Adrenal gland (tissue), 12 donors: ENCODE results near the gene MRC1. TPM values are rescaled to one million over a fixed set of nuclear protein-coding genes. Genes with fewer than 3 reads are reported as not detected.
A peak's percentile ranks its signal among the peaks of the same experiment; 100 is the strongest.

Experiments
- DNase-seq, 7 donors: peaks; one replicate each; pipeline ENCODE4 v3.0.0-alpha.2; 2019 to 2020
- H3K27ac ChIP-seq, 5 donors: fragments of 200-600 bp; sonication (generic) in 4 of 5; 1 replicate in 3 of 5; 2 replicates in 2 of 5; pipeline versions ENCODE4 v1.5.1 to v1.8.0; 2016 to 2020; ENCODE audit warnings: mild to moderate bottlenecking in 1 of 5
- H3K27me3 ChIP-seq: fragments of 200-600 bp; 2 replicates; pipeline ENCODE4 v1.8.0; 2021
- H3K36me3 ChIP-seq, 2 donors: fragments of 200-600 bp; replicated peaks in 1 of 2; 1 replicate in 1 of 2; 2 replicates in 1 of 2; pipeline versions ENCODE4 v1.5.1 to v1.8.0; 2018 to 2022
- H3K4me1 ChIP-seq, 2 donors: fragments of 200-600 bp; replicated peaks in 1 of 2; 1 replicate in 1 of 2; 2 replicates in 1 of 2; pipeline versions ENCODE4 v1.5.1 to v1.8.0; 2018 to 2021
- H3K4me3 ChIP-seq, 4 donors: fragments of 200-600 bp; sonication (generic) in 3 of 4; one replicate each; pipeline ENCODE4 v1.5.1; 2016 to 2018
- H3K9me3 ChIP-seq, 3 donors: fragments of 200-600 bp; sonication (generic) in 1 of 3; replicated peaks in 1 of 3; 1 replicate in 2 of 3; 2 replicates in 1 of 3; pipeline versions ENCODE4 v1.5.1 to v1.8.0; 2016 to 2021
- POLR2A ChIP-seq, 2 donors: fragments of 450-650 bp; IDR thresholded peaks; one replicate each; pipeline ENCODE4 v1.6.1; 2017; ENCODE audit warnings: antibody characterized with exemption in 2 of 2, mild to moderate bottlenecking in 2 of 2, moderate library complexity in 1 of 2
- WGBS, 4 donors: extraction: QIAGEN DNeasy Blood & Tissue Kit in 2 of 4; methylation state at CpG; one replicate each; pipeline versions ENCODE4 v1.1.5 to v1.1.7; 2013 to 2017; 5-methylcytosine and 5-hydroxymethylcytosine counted together
- intact Hi-C, 2 donors: fragments of 100-400 bp; cut with DNase I; formaldehyde crosslinking; loops; one replicate each; pipeline versions ENCODE4 v1.14.1 to v1.15.0; 2022 to 2023
- polyA plus RNA-seq, 3 donors: library from polyadenylated mRNA; stranded (reverse); fragments of 200-250 nt in 2 of 3; fragments of 350-450 nt in 1 of 3; fragmentation: Illumina TruSeq in 1 of 3; extraction: RNeasy Lipid Tissue Mini Kit (QIAGEN cat#74804) in 1 of 3; gene quantifications; one replicate each; pipeline ENCODE4 v1.2.3, GENCODE V29; 2013 to 2014
- total RNA-seq, 9 donors: library from RNA; depleted of rRNA in 4 of 9; stranded (reverse); fragments of >200 nt in 4 of 9; fragments of 120-200 nt in 1 of 9; fragmentation: NEBNext Ultra II Directional in 1 of 9; extraction: Animal tissue kit (Norgen Biotek cat#: 25700) in 1 of 9; gene quantifications; one replicate each; pipeline versions ENCODE4 v1.1.0 to v1.2.4, GENCODE V29; 2013 to 2023
- TF ChIP-seq, protein P1 (sequence below), 6 experiments: fragments of 450-650 bp in 4 of 6; fragments of 200-600 bp in 2 of 6; sonication (generic) in 1 of 6; IDR thresholded peaks; 1 replicate in 5 of 6; 2 replicates in 1 of 6; pipeline versions ENCODE4 v1.5.1 to v1.8.0; 2016 to 2021; ENCODE audit warnings: antibody characterized with exemption in 6 of 6, mild to moderate bottlenecking in 2 of 6, moderate library complexity in 1 of 6
- donor health status: healthy with polysubstance abuse.
- donor health status: Bipolar disorder and iron deficiency.
- donor health status: DM: yes; HTN: yes; CAD: no.
- donor health status: DM: no; HTN: no; CAD: no.
- donor health status: DM: no; HTN: no; CAD: no.
- donor health status: DM: yes; HTN: yes; CAD: no.

MRC1 gene
- total and polyA plus RNA-seq, 12 donors, result 9.9 to 153 (median 85.0) TPM

DNA sequence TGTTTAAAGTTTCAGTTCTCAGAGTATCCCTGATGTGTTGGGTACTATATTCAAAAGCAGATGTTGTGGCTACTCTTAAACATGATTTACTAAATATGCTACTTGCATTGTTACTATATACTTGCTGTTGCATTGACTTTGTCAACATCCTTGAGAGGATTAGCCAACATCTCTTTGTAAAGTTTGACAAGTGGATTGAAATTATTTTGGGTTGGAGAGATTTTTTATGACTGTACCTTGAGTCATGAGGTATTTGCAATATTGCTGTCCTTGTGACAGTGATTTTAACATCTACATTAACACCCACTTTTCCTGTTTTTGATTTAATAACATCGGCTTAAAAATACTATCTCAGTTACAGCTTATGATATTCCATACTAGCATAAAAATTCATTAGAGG, 31.9 kb downstream of the MRC1 start:
- Histone ChIP-seq H3K9me3 (no peaks in the 10 kb centered on the region), H3K36me3 (no peaks in the 10 kb centered on the region), H3K4me1 (peaks cover 0 to 6% of the 10 kb centered on the region in 2 donors), H3K27ac (no peak overlapping the region), H3K27me3 (no peaks in the 10 kb centered on the region), H3K4me3 (no peak overlapping the region)
- intact Hi-C loops, result loop anchor here in 1 of 2 donors (10.0 kb wide), 2 partner anchors 374 to 824 kb away; no protein-coding TSS in a partner anchor
- no peak for TF ChIP-seq POLR2A (IDR thresholded peaks at IDR 0.05)
- TF ChIP-seq, protein P1, sequence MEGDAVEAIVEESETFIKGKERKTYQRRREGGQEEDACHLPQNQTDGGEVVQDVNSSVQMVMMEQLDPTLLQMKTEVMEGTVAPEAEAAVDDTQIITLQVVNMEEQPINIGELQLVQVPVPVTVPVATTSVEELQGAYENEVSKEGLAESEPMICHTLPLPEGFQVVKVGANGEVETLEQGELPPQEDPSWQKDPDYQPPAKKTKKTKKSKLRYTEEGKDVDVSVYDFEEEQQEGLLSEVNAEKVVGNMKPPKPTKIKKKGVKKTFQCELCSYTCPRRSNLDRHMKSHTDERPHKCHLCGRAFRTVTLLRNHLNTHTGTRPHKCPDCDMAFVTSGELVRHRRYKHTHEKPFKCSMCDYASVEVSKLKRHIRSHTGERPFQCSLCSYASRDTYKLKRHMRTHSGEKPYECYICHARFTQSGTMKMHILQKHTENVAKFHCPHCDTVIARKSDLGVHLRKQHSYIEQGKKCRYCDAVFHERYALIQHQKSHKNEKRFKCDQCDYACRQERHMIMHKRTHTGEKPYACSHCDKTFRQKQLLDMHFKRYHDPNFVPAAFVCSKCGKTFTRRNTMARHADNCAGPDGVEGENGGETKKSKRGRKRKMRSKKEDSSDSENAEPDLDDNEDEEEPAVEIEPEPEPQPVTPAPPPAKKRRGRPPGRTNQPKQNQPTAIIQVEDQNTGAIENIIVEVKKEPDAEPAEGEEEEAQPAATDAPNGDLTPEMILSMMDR (IDR thresholded peaks at IDR 0.05), result no peak
- DNase-seq, result no peak
- WGBS, 4 donors, result 57 to 76% (median 65%) methylated on average over 1 of the region's 1 CpG

DNA sequence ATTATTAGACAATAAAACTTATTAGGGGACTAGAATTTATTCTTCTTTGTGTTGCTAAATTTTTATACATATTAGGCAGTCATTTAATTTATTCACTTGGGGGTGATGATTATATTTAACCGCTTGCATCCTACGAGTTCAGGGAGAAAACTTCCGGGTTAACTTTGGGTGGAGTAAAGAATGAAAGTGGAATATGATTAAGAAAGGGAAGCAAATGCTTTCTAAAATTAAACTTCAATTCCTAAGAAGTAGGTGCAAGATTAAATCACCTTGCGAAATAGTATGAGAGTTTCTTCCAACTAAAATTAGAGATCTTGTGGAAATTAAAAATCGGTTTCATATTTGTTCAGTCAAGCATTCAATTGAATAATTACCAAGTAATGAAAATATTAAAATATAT, 33.5 kb downstream of the MRC1 start:
- Histone ChIP-seq H3K4me3 (no peak overlapping the region), H3K27me3 (no peaks in the 10 kb centered on the region), H3K36me3 (no peaks in the 10 kb centered on the region), H3K27ac (no peak overlapping the region), H3K4me1 (no peaks in the 10 kb centered on the region), H3K9me3 (no peaks in the 10 kb centered on the region)
- TF ChIP-seq POLR2A (IDR thresholded peaks at IDR 0.05), result no peak
- TF ChIP-seq, protein P1 (IDR thresholded peaks at IDR 0.05), result no peak
- intact Hi-C loops, result loop anchor here in 1 of 2 donors (10.0 kb wide), 2 partner anchors 372 to 822 kb away; no protein-coding TSS in a partner anchor
- 74 to 81% (median 75%) methylated on average over 5 of the region's 5 CpGs for WGBS, 4 donors
- no peak for DNase-seq

DNA sequence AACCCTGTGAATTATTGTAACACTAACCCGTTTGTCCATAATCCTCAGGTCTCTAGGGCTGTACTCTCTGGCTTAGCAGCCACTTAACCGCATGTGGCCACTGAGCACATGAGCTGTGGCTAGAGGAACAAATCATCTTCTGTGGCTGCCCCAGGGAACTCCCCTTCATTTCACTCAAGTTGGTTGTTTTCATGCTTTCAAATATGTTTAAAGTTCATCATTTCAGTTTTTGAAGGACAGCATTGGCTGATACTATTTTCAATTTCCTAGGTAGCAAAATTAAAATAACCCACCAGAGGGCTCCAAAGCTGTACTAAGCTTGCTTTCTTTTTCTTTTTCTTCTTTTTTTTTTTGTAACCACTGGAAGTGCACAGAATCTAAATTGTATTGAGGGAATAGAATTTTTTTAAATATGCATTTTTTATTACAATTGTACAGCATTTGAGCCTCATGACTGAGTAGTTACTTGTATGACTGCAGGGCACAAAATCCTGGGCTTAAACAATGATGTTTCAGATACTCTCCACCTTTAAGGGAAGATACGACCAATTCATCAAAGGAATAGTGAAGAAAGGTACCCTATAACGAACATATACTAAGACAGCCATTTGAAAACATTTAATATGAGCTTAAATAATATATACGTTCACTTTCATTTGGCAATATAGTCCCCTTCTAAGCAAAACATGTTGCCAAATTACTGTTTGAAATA, 38.6 kb downstream of the MRC1 start:
- no peak overlapping the region for H3K27ac ChIP-seq
- intact Hi-C loops, result loop anchor here in 1 of 2 donors (10.0 kb wide), 2 partner anchors 367 to 817 kb away; no protein-coding TSS in a partner anchor
- no peak overlapping the region for H3K4me3 ChIP-seq
- no peak for DNase-seq
- WGBS, 4 donors, result 48 to 60% (median 54%) methylated on average over 5 of the region's 5 CpGs
- peaks cover 0 to 16% of the 10 kb centered on the region in 2 donors for H3K4me1 ChIP-seq
- TF ChIP-seq POLR2A (IDR thresholded peaks at IDR 0.05), result no peak
- TF ChIP-seq, protein P1 (IDR thresholded peaks at IDR 0.05), result peak in 5 of 6 experiments; percentile 31 to 56 (median 52)
- H3K9me3 ChIP-seq, result no peaks in the 10 kb centered on the region
- H3K27me3 ChIP-seq, result no peaks in the 10 kb centered on the region
- peaks cover 0 to 4% of the 10 kb centered on the region in 2 donors for H3K36me3 ChIP-seq

DNA sequence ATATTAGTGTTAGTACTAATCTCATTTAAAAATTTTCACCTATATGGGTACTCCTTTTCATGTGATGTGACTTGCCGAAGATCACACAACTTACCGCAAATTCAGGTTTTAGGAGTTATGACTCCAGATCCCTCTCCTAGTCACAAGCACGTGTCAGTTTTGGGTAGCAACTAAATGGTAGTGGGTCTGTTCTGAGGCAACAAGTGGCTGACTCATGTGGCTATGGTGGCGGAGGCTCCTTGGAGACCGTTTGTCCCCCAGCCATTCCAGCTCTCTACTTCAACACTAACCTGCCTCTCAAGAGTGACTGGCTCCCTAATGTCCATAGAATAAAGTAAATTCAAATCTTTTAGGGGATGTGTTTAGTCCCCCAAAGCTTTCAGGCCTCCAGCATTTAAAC, 39.5 kb downstream of the MRC1 start:
- no peak overlapping the region for H3K4me3 ChIP-seq
- 78 to 88% (median 83%) methylated on average over 5 of the region's 5 CpGs for WGBS, 4 donors
- TF ChIP-seq POLR2A (IDR thresholded peaks at IDR 0.05), result no peak
- TF ChIP-seq, protein P1 (IDR thresholded peaks at IDR 0.05), result no peak
- H3K27ac ChIP-seq, result no peak overlapping the region
- H3K4me1 ChIP-seq, result peaks cover 0 to 16% of the 10 kb centered on the region in 2 donors
- intact Hi-C loops, result loop anchor here in 1 of 2 donors (10.0 kb wide), 2 partner anchors 366 to 816 kb away; no protein-coding TSS in a partner anchor
- no peaks in the 10 kb centered on the region for H3K9me3 ChIP-seq
- no peaks in the 10 kb centered on the region for H3K27me3 ChIP-seq
- H3K36me3 ChIP-seq, result peaks cover 0 to 4% of the 10 kb centered on the region in 2 donors
- no peak for DNase-seq
